Hematopoietic multipotent progenitor cell (in vitro differentiated cells): ENCODE results near the gene PCID2. TPM values are rescaled to one million over a fixed set of nuclear protein-coding genes. Genes with fewer than 3 reads are reported as not detected.
A peak's percentile ranks its signal among the peaks of the same experiment; 100 is the strongest.
"Not testable (repeated sequence)": the region's sequence is repeated elsewhere in the genome, so short reads cannot be mapped to it uniquely, and the experiment has no call there.

ENCODE experiments used
- DNase-seq, 3 donors: peaks; one replicate each; pipeline ENCODE4 v3.0.0-alpha.2; 2011 to 2015; ENCODE audit warnings: low read depth in 2 of 3, low spot score in 2 of 3
- total RNA-seq: library from RNA; depleted of rRNA; stranded (reverse); fragments of >200 nt; gene quantifications from one replicate; pipeline ENCODE4 v1.2.3, GENCODE V29; 2012

PCID2 gene
- total RNA-seq, 1 donor = 43.1 TPM

GRCh38 chr13:113168211-113168610, 40.3 kb downstream of the PCID2 start:
- no peak for DNase-seq

GRCh38 chr13:113167575-113167974, 40.9 kb downstream of the PCID2 start:
- no peak for DNase-seq

GRCh38 chr13:113167155-113167554, 41.3 kb downstream of the PCID2 start:
- DNase-seq = no peak

GRCh38 chr13:113166681-113167080, 41.8 kb downstream of the PCID2 start:
- no peak for DNase-seq

- no peak for DNase-seq
Observed at GRCh38 chr13:113166266-113166665, 42.2 kb downstream of the PCID2 start.

- peak in 1 of 3 donors; percentile 71 for DNase-seq
Observed at GRCh38 chr13:113164492-113164891, 44.0 kb downstream of the PCID2 start.

- no peak for DNase-seq
Observed at GRCh38 chr13:113162783-113163685, 45.4 kb downstream of the PCID2 start.

- not testable (repeated sequence) for DNase-seq
Observed at GRCh38 chr13:113161975-113162374, 46.5 kb downstream of the PCID2 start.

GRCh38 chr13:113161433-113161832, 47.0 kb downstream of the PCID2 start:
- no peak for DNase-seq

- no peak for DNase-seq
Observed at GRCh38 chr13:113160983-113161382, 47.5 kb downstream of the PCID2 start.

- no peak for DNase-seq
Observed at GRCh38 chr13:113159701-113160100, 48.8 kb downstream of the PCID2 start.

GRCh38 chr13:113158946-113159345, 49.5 kb downstream of the PCID2 start:
- DNase-seq = no peak

- no peak for DNase-seq
Observed at GRCh38 chr13:113157929-113158747, 50.3 kb downstream of the PCID2 start, which contains the start of gene PROZ. PROZ (plus strand) TSS chr13:113158648; CDS start chr13:113158661, 13 bp downstream.

GRCh38 chr13:113157206-113157928, 51.1 kb downstream of the PCID2 start:
- DNase-seq = no peak

- no peak for DNase-seq
Observed at GRCh38 chr13:113155982-113156655, 52.4 kb downstream of the PCID2 start.

GRCh38 chr13:113155201-113155600, 53.3 kb downstream of the PCID2 start:
- peak in 1 of 3 donors; percentile 20 for DNase-seq

- DNase-seq = peak; percentile 55 to 73 (median 72)
Observed at GRCh38 chr13:113153810-113154748, 54.4 kb downstream of the PCID2 start.

GRCh38 chr13:113152984-113153809, 55.3 kb downstream of the PCID2 start:
- DNase-seq = peak in 1 of 3 donors; percentile 13
